Endometrial microvascular endothelial cells (primary cell): Measurements from ENCODE around the gene QKI. TPM values are rescaled to one million over a fixed set of nuclear protein-coding genes. Genes with fewer than 3 reads are reported as not detected.

Source experiments
- in situ Hi-C: cut with HindIII; loops from 2 replicates; pipeline ENCODE4 v1.10.0; 2017; ENCODE audit warnings: low sequenced_read_pairs, low pct_unique_long_range_greater_than_20kb; ENCODE audit errors: inconsistent ontology term
- total RNA-seq: library from RNA; depleted of rRNA; stranded (reverse); fragments of >200 nt; gene quantifications from one replicate; pipeline ENCODE4 v1.2.3, GENCODE V29; 2015; ENCODE audit errors: inconsistent ontology term

Gene QKI
- total RNA-seq, 1 donor from 2014 or later: 150 TPM

DNA sequence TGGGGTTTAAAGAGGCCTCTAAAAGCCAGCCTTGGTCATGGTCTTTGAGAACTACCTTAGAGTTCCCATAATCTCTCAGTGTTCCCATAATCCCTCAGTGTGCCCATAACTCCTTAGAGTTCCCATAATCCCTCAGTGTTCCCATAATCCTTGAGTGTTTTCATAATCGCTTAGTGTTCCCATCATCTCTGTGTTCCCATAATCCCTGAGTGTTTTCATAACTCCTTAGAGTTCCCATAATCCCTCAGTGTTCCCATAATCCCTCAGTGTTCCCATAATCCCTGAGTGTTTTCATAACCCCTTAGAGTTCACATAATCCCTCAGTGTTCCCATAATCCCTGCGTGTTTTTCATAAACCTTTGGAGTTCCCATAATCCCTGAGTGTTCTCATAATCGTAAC lies 199.2 kb downstream of the QKI start:
- in situ Hi-C loops: no loop called here

DNA sequence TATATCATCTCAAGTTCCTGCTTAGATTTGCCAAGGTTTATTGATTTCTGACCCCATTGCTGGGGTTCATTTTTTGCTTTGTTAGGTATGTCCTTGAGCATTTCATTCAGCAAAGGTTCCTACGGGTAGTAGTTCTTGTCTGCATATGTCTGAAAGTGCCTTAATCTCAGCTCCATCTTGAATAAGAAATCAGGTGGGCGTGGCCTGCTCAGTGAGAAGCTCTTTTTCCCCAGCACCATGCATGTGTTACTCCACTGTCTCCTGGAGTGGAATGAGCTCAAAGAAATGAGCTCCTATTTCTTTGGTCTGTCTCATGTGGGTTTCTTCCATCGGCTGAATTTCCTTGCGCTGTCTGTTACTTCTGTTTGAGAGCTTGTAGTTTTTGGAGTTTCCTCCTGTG lies 201.9 kb downstream of the QKI start:
- in situ Hi-C loops: no loop called here

DNA sequence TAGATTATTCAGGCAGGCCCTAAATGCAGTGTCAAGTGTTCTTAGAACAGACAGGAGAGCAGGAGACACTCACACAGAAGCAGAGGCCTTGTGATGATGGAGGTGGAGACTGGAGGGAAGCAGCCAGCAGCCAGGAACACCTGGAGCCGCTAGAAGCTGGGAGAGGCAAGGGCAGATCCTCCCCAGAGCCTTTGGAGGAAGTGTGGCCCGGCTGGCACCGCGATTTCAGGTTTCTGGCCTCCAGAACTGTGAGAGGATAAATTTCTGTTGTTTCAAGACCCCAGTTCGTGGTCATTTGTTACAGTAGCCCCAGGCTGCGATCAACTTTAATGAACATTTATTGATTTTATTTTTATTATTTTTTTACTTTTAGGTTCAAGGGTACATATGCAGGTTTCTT lies 203.0 kb downstream of the QKI start:
- in situ Hi-C loops: no loop called here

DNA sequence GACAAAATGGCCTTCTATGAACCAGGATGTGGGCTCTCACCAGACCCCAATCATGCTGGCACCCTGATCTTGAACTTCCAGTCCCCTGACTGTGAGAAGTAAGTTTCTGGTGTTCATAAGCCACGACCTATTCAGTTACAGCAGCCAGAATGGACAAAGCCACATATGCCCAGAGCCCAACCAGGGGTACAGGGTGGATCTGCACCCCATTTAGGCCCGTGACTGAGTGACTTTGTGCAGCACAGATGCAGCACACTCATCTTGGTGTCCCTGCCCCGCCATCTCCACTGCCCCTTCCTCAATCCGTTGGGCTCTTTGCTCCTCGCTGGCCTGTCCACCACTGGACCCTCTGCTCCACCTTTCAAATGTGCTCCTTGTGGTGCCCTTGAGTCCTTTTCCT lies 205.6 kb downstream of the QKI start:
- in situ Hi-C loops: no loop called here

DNA sequence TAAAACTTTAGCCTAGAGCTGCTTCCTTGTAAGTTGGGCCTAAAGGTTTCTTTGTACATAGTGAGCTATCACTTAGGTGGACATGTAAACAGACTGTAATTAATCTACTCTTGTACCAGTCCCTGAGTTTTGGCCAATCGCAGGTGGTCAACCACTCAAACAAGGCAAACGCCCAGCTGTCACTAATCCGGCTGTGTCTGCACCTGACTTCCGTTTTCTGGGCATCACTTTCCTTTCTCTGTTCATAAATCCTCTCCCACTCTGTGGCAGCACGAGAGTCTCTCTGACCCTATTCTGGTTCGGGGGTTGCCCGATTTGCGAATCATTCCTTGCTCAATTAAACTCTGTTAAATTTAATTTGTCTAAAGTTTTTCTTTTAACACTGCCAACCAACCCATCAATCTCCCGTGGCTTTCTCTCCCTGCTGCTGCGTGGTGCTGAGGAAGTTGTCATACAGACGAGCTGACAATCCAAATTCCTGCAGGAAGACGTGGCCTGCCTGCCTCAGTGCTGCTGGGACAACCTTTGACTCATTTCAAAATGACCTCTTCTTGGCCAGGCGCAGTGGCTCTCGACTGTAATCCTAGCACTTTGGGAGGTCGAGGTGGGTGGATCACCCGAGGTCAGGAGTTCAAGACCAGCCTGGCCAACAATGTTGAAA lies 206.3 kb downstream of the QKI start:
- in situ Hi-C loops: no loop called here

DNA sequence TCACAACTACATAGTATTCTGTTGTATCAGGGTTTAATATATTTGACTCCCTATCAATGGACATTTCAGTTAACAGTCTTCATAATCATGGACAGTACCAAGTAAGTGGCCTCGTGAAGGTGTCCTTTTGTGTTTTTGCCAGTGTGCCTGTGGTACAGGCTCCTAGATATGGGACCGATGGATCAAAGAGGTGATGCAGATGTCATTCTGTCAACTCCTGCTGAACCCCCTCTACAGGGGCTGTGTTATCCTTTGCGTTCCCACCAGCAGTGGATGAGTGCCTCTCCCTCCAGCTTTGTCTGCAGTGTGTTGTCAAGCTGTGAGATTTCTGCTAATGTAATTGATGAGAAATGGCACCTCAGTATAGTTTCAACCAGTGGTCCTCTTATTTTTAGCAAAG lies 210.7 kb downstream of the QKI start:
- in situ Hi-C loops: no loop called here

DNA sequence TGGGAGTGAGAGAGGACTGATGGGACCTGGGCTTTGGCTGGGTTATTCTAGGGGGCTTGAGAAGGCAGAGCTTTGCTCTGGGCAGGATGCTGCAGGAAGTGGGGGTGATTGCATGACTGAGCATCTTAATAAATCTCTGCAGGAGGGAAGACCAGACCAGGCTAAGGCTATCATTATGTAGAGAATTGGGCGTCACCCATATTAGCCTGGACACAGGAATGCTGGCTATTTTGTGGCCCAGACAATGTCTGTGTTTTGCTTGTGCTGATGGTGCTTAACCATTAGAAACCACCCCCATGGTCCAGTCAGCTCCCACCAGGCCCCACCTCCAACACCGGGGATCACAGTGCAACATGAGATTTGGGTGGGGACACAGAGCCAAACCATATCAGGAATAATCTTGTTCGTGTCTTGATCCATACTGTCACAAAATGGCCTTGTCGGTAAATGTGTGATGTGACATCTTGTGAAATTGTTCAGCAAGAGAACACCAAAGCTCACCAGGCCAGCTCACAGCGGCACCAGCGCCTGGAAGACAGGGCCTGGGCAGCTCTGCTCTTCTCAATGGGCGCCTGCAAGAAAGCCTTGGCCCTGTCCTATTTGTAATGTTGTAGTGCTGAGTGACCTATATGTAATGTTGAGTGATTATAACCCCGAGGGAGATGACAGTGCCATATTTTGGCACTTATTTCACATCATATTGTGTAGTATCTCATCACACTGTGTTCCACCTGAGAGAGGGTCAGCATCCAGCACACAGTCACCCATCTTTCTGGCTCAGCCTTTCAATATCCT lies 211.8 kb downstream of the QKI start:
- in situ Hi-C loops: no loop called here

DNA sequence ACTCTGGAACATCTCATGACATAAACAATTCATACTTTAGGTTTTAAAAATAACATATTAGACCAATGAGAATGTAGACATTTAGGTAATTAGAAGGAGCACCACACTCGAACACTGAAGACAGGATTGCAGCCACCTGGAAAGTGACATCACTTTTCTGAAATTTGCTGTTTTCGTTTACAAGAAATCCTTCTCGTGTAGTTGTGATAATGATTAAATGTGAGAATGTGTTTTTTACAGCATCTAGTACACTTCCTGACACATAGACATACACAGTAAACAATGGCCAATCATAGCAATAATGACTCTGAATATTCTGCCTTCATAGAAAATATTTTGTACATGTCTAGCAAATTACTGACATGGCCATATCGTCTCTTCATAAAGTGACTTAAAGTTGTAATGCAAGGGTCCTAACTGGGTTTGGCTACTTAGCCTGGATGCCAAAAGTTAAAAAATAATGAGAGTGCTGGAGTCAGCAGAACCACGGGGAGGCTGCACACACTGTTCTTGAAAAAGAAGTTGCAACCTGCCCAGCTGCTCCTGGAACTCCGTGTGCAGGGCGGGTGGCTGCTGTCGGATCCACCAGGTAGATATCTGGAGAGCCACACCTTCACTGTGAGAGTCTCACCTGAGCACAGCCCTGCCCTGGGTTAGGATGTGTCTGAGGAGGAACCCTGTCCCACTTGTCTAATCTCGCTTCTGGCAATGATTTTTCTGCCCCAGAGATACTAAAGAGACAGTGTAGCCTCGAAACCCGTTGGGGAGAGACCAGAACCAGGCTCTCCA lies 212.9 kb downstream of the QKI start:
- in situ Hi-C loops: no loop called here
